ENCODE results near the gene RIMKLB.
A peak's percentile ranks its signal among the peaks of the same experiment; 100 is the strongest.
"Not testable (repeated sequence)": the region's sequence is repeated elsewhere in the genome, so short reads cannot be mapped to it uniquely, and the experiment has no call there.

Gene RIMKLB

GRCh38 chr12:8743121-8743520 is 45.3 kb downstream of the RIMKLB start:
- in situ Hi-C loops (cut with MboI; ENCODE audit: low pct_unique_long_range_greater_than_20kb, low sequenced_read_pairs); DNase-seq: not testable (repeated sequence)

GRCh38 chr12:8745631-8746030 is 47.8 kb downstream of the RIMKLB start:
- DNase-seq; in situ Hi-C loops (cut with MboI; ENCODE audit: low pct_unique_long_range_greater_than_20kb, low sequenced_read_pairs): not testable (repeated sequence)

GRCh38 chr12:8746046-8746445 is 48.3 kb downstream of the RIMKLB start:
- in situ Hi-C loops (cut with MboI; ENCODE audit: low pct_unique_long_range_greater_than_20kb, low sequenced_read_pairs) = no loop called here

GRCh38 chr12:8760076-8760475 is 62.3 kb downstream of the RIMKLB start:
- DNase-seq; in situ Hi-C loops (cut with MboI; ENCODE audit: low pct_unique_long_range_greater_than_20kb, low sequenced_read_pairs): not testable (repeated sequence)

More at GRCh38 chr12:8746046-8746445, 48.3 kb downstream of the RIMKLB start:
- DNase-seq = no peak

- DNase-seq; in situ Hi-C loops (cut with MboI; ENCODE audit: low pct_unique_long_range_greater_than_20kb, low sequenced_read_pairs): not testable (repeated sequence)
Observed at GRCh38 chr12:8762701-8763100, 64.9 kb downstream of the RIMKLB start.

- DNase-seq; in situ Hi-C loops (cut with MboI; ENCODE audit: low pct_unique_long_range_greater_than_20kb, low sequenced_read_pairs): not testable (repeated sequence)
Observed at GRCh38 chr12:8766121-8766520, 68.3 kb downstream of the RIMKLB start.

- no peak for DNase-seq
- in situ Hi-C loops (cut with MboI; ENCODE audit: low pct_unique_long_range_greater_than_20kb, low sequenced_read_pairs) = no loop called here
Observed at GRCh38 chr12:8770499-8770898, 72.7 kb downstream of the RIMKLB start.

GRCh38 chr12:8771072-8771471 is 73.3 kb downstream of the RIMKLB start:
- in situ Hi-C loops (cut with MboI; ENCODE audit: low pct_unique_long_range_greater_than_20kb, low sequenced_read_pairs) = no loop called here
- no peak for DNase-seq

GRCh38 chr12:8773461-8773860 is 75.7 kb downstream of the RIMKLB start:
- DNase-seq = no peak
- in situ Hi-C loops (cut with MboI; ENCODE audit: low pct_unique_long_range_greater_than_20kb, low sequenced_read_pairs) = no loop called here

GRCh38 chr12:8779281-8779680 is 81.5 kb downstream of the RIMKLB start:
- in situ Hi-C loops (cut with MboI; ENCODE audit: low pct_unique_long_range_greater_than_20kb, low sequenced_read_pairs) = no loop called here
- DNase-seq = no peak

GRCh38 chr12:8779862-8780261 is 82.1 kb downstream of the RIMKLB start:
- in situ Hi-C loops (cut with MboI; ENCODE audit: low pct_unique_long_range_greater_than_20kb, low sequenced_read_pairs) = no loop called here
- DNase-seq = no peak

- in situ Hi-C loops (cut with MboI; ENCODE audit: low pct_unique_long_range_greater_than_20kb, low sequenced_read_pairs) = no loop called here
Observed at GRCh38 chr12:8780389-8780788, 82.6 kb downstream of the RIMKLB start.

GRCh38 chr12:8781381-8782127 is 83.8 kb downstream of the RIMKLB start:
- no peak for DNase-seq
- in situ Hi-C loops (cut with MboI; ENCODE audit: low pct_unique_long_range_greater_than_20kb, low sequenced_read_pairs) = no loop called here

More at GRCh38 chr12:8780389-8780788, 82.6 kb downstream of the RIMKLB start:
- peak; percentile 32 for DNase-seq

GRCh38 chr12:8784290-8784888 is 86.6 kb downstream of the RIMKLB start:
- DNase-seq = no peak
- in situ Hi-C loops (cut with MboI; ENCODE audit: low pct_unique_long_range_greater_than_20kb, low sequenced_read_pairs) = no loop called here

GRCh38 chr12:8785499-8785898 is 87.7 kb downstream of the RIMKLB start:
- DNase-seq = no peak
- in situ Hi-C loops (cut with MboI; ENCODE audit: low pct_unique_long_range_greater_than_20kb, low sequenced_read_pairs) = no loop called here

- DNase-seq; in situ Hi-C loops (cut with MboI; ENCODE audit: low pct_unique_long_range_greater_than_20kb, low sequenced_read_pairs): not testable (repeated sequence)
Observed at GRCh38 chr12:8787206-8787605, 89.4 kb downstream of the RIMKLB start.

GRCh38 chr12:8788706-8789105 is 90.9 kb downstream of the RIMKLB start:
- in situ Hi-C loops (cut with MboI; ENCODE audit: low pct_unique_long_range_greater_than_20kb, low sequenced_read_pairs) = not testable (repeated sequence)

GRCh38 chr12:8789341-8790013 is 91.7 kb downstream of the RIMKLB start:
- DNase-seq; in situ Hi-C loops (cut with MboI; ENCODE audit: low pct_unique_long_range_greater_than_20kb, low sequenced_read_pairs): not testable (repeated sequence)

More at GRCh38 chr12:8788706-8789105, 90.9 kb downstream of the RIMKLB start:
- DNase-seq = not testable (repeated sequence)

GRCh38 chr12:8793226-8793625 is 95.4 kb downstream of the RIMKLB start:
- DNase-seq; in situ Hi-C loops (cut with MboI; ENCODE audit: low pct_unique_long_range_greater_than_20kb, low sequenced_read_pairs): not testable (repeated sequence)

- in situ Hi-C loops (cut with MboI; ENCODE audit: low pct_unique_long_range_greater_than_20kb, low sequenced_read_pairs); DNase-seq: not testable (repeated sequence)
Observed at GRCh38 chr12:8794611-8795010, 96.8 kb downstream of the RIMKLB start.
